C4-2B (cell line): ENCODE results near the gene CCDC78.

Experiments
- H3K27ac ChIP-seq: fragments of 450-650 bp; 2 replicates; pipeline ENCODE4 v1.5.1; 2017
- CTCF ChIP-seq: fragments of 450-650 bp; conservative IDR thresholded peaks from 2 replicates; pipeline ENCODE4 v1.5.1; 2017; ENCODE audit warnings: mild to moderate bottlenecking
- ZFX ChIP-seq: fragments of 450-650 bp; IDR thresholded peaks from 2 replicates; pipeline ENCODE4 v1.6.1; 2017

CCDC78 gene

GRCh38 chr16:719815-720446 is 6.3 kb downstream of the CCDC78 start:
- peak overlapping the region; percentile 100 for H3K27ac ChIP-seq
- peak; percentile 32 for TF ChIP-seq CTCF
- no peak for TF ChIP-seq ZFX

- H3K27ac ChIP-seq: peak overlapping the region; percentile 100; the same call in 1 of the 2 replicates
Observed at GRCh38 chr16:718922-719321, 7.3 kb downstream of the CCDC78 start.

GRCh38 chr16:718389-718788 is 7.9 kb downstream of the CCDC78 start:
- H3K27ac ChIP-seq: no peak overlapping the region; the same call in 1 of the 2 replicates
- TF ChIP-seq ZFX (no peak), CTCF (no peak)

More at GRCh38 chr16:718922-719321, 7.3 kb downstream of the CCDC78 start:
- no peak for TF ChIP-seq ZFX
- TF ChIP-seq CTCF: no peak

- H3K27ac ChIP-seq: no peak overlapping the region
- TF ChIP-seq ZFX (no peak), CTCF (no peak)
Observed at GRCh38 chr16:717450-718245, 8.6 kb downstream of the CCDC78 start.

- TF ChIP-seq CTCF (no peak), ZFX (no peak)
- H3K27ac ChIP-seq: peak overlapping the region; percentile 82
Observed at GRCh38 chr16:716768-717325, 9.4 kb downstream of the CCDC78 start.

DNA sequence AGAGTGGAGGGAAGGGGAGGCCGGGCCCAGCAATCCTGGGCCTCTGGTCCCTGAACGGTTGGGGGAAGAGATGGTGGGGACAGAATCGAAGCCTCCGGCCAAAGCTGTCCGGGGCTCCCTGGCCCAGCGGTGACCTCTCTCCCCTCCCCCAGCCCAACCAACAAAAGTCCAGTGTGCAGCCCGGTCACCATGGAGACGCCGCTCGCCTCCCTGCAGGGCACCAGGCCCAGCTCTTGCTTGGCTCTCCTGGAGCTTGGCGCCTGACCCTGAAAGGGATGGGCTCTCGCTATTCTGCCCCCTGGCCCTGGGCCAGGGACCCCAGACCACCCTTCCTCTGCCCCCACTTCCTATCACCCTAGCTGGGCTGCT is 10.1 kb downstream of the CCDC78 start:
- TF ChIP-seq ZFX (no peak), CTCF (no peak)
- H3K27ac ChIP-seq: peak overlapping the region; percentile 82
